HG03280 (cell line): ENCODE measurements around the gene ST6GAL1.

ENCODE experiments used
- ATAC-seq: cut with Tn5 transposase; IDR thresholded peaks from one replicate; pipeline ENCODE4 v1.9.1; 2021; ENCODE audit warnings: mild to moderate bottlenecking, moderate library complexity; ENCODE audit not compliant: unreplicated experiment

Gene ST6GAL1

DNA sequence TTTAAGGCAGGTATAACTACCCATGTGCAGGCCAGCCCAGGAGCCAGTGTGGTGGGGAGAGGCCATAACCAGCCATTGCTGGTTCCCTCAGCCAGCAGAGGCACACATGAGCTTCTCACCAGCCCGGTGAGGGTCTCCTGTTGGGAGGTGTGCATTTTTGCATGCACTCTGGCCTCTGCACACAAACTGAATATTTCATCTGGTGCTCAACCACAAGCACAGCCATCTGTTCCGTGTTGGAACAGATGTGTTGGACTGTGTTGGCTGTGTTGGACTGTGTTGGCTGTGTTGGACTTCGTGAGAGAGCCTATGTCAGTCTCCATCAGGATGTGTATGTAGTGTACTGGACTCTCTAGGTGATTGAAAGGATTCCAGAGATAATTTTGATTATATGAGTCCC is 141.8 kb downstream of the ST6GAL1 start:
- no peak for ATAC-seq

GRCh38 chr3:187072511-187072910 is 142.2 kb downstream of the ST6GAL1 start:
- ATAC-seq = no peak

DNA sequence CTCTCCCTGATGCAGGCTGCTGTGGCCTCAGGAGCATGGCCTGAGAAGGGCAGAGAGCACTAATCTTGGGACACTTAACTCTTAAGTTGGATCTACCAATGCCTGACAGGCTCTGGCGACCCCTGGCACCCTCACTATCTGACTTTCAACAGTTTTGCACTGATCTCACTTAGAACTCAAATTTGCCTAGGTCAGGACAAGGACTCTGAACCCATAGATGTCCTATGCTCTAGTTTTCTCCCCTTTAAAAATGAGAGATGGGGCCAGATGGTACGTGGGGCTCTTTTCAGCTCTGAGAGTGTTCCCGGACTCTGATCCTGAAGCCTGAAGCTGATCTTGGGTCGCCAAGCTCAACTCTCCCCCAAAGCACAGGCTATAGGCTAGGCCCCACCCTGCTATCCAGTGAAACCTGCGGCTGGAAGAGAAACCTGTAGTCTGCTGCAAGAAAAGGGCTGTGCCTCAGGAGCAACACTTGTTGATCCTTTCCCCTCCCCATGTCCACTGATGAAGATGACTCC is 143.3 kb downstream of the ST6GAL1 start:
- no peak for ATAC-seq

DNA sequence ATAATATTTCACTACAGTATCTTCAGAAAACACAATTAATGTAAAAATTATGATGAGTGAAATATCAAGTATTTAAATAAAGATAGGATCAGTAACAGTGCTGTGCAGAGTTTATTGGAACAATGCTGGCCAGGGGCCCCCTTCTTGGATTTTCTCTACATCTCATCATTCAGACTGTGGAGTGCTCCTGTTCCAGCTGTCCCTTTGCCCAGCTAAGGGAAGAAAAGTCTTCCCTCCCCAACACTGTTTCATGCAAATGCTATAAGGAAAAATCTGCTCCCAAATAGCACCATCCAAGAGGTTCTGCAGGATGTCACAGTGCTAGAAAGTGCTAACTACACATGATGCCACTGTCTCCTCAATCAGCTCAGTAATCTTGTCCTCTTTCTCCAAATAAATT is 144.5 kb downstream of the ST6GAL1 start:
- no peak for ATAC-seq

DNA sequence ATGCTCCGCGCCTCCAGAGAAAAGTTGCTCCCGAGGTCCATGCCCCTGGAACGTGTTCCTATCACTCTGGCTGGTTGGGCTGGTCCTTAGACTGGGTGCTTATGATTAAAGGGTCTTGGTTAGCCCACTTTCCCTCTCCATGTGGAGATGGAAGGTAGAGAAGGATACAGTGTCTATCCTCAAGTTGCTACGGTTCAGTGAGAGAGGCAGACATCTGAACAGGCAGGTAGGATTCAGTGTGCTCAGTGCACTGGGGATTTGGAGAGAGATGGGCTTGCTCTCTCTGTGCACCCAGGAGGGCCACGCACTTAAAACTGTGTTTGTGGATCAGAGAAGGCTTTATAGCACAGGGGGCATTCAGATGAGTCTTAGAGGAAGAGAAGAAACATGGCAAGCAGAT is 146.0 kb downstream of the ST6GAL1 start:
- no peak for ATAC-seq

- no peak for ATAC-seq
Observed at GRCh38 chr3:187077085-187077484, 146.8 kb downstream of the ST6GAL1 start.

GRCh38 chr3:187077537-187077936 is 147.2 kb downstream of the ST6GAL1 start:
- no peak for ATAC-seq

GRCh38 chr3:187079090-187080022 is 149.0 kb downstream of the ST6GAL1 start:
- ATAC-seq = no peak

DNA sequence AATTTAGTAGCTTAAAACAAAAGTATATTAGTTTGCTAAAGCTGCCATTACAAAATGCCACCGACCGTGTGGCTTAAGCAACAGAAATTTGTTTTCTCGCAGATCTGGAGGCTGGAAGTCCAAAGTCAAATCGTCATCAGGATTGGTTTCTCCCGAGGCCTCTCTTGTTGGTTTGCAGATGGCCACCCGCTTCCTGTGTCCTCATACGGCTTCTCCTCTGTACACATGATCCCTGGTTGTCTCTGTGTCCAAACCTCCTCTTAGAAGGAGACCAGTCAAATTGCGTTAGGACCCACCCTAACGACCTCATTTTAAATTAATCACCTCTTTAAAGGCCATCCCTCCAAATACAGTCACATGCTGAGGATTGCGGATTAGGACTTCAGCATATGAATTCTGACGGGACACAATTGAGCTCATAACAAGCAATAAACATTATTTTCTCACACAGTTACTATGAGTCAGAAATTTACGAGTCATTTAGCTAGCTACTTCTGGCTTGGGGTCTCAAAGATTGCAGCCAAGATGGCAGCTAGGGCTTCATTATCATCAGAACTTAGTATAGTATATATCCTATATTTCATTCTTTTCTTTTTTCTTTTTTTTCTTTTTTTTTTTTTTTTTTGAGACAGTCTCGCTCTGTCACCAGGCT is 150.6 kb downstream of the ST6GAL1 start:
- ATAC-seq = no peak

DNA sequence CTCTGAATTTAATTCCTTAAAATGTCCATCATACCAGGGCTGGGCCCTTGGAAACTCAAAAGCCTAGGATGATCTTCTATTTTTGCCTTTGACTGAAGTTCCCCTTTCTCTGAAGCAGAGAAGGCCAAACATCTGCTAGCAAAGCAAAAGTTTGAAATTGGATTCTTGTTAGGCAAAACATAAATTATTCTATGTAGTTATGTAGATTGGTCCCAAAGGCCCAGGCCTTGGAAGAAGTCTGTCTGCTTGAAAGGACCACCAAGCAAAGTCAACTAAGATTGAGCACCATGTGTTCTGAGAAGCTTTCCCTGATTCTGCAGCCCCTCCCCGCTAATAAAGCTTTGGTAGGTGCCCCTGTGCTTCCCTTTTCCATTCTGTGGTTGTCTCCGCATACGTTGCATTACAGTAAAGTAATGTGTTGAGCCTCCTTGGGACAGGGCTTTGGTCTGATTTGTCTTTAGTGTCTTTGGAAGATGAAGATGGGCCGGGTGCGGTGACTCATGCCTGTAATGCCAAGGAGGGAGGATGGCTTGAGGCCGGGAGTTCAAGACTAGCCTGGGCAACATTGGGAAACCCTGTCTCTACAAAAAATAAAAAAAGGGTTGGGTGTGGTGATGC is 152.5 kb downstream of the ST6GAL1 start:
- no peak for ATAC-seq

DNA sequence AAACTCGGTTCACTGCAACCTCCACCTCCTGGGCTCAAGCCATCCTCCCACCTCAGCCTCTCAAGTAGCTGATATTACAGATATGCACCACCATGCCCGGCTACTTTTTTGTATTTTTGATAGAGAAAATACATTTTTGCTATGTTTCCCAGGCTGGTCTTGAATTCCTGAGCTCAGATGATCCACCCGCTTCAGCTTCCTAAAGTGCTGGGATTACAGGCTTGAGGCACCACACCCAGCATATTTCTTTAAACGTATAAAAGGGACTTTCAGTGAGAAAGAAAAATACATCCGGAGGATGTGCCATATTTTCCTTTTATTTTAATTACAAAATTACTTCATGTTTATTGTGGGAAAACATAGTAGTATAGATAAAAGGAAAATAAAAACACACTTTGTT is 153.8 kb downstream of the ST6GAL1 start:
- no peak for ATAC-seq

- no peak for ATAC-seq
Observed at GRCh38 chr3:187084580-187084979, 154.3 kb downstream of the ST6GAL1 start.

DNA sequence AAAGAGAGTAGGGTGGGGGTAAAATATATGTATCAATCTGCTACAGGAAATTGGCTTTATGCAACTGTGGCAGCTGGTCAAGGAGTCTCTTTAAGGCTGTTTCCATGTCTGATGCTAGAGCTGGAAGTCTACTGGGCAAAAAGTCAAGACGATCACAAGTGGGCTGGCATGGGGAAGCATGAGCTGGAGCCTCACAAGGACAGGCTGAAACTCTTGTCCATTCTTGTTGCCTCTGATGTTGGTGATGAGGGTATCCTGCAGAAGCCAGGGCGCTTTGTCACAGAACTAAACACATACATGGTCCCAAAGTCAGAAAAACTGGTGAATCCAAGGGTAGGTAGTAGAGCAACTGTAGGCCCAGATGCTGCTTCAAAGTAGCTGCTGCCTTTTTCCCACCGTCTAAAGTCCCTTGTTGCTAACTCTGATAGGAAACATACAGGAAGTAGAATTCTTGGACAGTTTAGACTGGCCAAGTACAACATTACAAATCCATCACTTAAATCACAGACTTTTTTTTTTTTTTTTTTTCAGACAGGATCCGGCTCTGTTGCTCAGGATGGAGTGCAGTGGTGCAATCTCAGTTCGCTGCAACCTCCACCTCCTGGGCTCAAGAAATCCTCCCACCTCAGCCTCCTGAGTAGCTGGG is 154.8 kb downstream of the ST6GAL1 start:
- no peak for ATAC-seq

GRCh38 chr3:187085933-187086332 is 155.6 kb downstream of the ST6GAL1 start:
- ATAC-seq = no peak

DNA sequence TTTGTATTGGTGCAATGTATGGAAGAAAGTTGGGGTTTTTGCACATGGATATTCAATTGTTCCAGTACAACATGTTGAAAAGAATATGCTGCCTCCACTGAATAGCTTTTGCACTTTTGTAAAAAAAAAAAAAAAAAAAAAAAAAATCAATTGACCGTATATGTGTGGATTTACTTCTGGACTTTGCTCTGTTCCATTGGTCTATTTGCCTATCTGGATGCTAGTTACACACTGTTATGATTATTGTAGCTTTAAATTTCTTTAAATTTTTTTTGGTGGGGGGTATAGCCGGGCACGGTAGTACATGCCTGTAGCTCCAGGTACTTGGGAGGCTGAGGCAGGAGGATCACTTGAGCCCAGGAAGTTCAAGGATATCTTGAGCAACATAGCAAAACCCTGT is 156.5 kb downstream of the ST6GAL1 start:
- ATAC-seq = no peak

DNA sequence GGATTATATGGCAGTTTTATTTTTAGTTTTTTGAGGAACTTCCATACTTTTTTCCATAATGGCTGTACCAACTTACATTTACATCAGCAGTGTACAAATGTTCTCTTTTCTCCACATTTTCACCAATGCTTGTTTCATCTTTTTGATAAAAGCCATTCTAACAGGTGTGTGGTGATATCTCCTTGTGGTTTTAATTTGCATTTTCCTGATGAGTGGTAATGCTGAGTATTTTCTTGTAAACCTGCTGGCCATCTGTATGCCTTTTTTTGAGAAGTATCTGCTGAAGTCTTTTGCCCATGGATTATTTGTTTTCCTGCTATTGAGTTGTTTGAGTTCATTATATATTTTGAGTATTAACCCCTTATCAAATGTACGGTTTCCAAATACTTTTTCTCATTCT is 158.4 kb downstream of the ST6GAL1 start:
- no peak for ATAC-seq

DNA sequence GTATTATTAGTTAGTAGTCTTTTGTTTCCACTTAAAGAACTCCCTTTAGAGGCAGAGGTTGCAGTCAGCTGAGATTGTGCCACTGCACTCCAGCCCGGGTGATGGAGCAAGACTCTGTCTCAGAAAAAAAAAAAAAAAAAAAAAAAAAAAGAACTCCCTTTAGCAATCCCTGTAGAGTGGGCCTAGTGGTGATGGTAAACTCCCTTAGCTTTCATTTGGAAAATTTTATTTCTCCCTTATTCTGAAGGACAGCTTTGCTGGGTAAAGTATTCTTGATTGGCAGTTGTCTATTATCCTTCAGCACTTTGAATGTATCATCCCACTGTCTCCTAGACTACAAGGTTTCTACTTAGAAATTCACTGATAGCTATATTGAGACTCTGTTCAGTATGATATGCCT is 163.0 kb downstream of the ST6GAL1 start:
- no peak for ATAC-seq

DNA sequence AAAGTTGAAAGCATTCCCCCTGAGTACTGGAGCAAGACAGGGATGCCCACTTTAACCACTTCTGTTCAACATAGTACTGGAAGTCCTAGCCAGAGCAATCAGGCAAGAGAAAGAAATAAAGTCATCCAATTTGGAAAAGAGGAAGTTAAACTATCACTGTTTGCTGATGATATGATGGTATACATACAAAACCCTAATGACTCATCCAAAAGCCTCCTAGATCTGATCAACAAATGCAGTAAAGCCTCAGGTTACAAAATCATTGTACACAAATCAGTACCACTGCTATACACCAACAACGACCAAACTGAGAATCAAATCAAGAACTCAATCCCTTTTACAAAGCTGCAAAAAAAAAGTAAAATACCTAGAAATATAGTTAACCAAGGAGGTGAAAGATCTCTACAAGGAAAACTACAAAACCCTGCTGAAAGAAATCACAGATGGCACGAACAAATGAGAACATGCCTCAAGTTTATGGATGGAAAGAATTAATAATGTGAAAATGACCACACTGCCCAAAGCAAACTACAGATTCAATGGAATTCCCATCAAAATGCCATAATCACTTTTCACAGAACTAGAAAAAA is 168.7 kb downstream of the ST6GAL1 start:
- ATAC-seq = no peak

- ATAC-seq = peak; percentile 63
Observed at GRCh38 chr3:187101184-187102072, 171.1 kb downstream of the ST6GAL1 start.
